GM12873 (cell line): ENCODE data around the gene TPO.
A peak's percentile ranks its signal among the peaks of the same experiment; 100 is the strongest.

Experiments
- TF ChIP-seq, protein P1 (sequence below): IDR thresholded peaks from 2 replicates; pipeline ENCODE4 v1.5.1; 2012; ENCODE audit warnings: low read depth, mild to moderate bottlenecking, moderate library complexity, low read length, control low read depth; ENCODE audit not compliant: insufficient read depth; ENCODE audit errors: missing control alignments

TPO gene

DNA sequence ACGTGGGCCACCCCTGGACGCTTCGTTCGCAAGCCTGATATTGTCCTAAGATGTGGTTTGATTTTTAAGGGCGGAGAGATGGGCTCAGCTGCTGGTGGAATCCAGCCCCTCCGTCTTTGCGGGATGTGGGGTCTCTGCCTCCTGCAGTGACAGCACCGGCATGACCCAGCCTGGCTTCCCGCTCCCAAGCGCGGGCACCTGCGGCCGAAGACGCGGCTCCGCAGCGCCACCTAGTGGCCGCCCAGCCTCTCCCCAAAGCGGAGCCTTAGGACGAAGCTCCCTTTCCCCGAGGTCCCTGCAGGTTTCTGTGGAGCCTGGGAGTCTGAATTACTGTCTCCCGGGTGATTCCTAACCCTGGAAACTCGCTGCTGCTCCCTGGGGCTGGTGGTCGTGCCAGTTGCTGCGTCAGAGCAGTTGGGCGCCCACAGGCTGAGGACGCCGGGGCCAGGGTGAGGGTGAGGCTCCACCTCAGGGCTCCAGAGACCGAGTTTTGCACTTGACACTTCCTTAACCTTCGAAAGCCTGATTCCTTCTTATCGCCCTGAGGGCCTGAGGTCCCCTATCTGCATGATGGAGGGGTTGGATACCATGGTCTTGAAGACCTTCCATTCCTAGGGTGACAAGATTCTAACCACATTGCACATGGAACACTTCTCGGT, 137.5 kb downstream of the TPO start:
- TF ChIP-seq, protein P1, sequence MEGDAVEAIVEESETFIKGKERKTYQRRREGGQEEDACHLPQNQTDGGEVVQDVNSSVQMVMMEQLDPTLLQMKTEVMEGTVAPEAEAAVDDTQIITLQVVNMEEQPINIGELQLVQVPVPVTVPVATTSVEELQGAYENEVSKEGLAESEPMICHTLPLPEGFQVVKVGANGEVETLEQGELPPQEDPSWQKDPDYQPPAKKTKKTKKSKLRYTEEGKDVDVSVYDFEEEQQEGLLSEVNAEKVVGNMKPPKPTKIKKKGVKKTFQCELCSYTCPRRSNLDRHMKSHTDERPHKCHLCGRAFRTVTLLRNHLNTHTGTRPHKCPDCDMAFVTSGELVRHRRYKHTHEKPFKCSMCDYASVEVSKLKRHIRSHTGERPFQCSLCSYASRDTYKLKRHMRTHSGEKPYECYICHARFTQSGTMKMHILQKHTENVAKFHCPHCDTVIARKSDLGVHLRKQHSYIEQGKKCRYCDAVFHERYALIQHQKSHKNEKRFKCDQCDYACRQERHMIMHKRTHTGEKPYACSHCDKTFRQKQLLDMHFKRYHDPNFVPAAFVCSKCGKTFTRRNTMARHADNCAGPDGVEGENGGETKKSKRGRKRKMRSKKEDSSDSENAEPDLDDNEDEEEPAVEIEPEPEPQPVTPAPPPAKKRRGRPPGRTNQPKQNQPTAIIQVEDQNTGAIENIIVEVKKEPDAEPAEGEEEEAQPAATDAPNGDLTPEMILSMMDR, result peak; percentile 91

DNA sequence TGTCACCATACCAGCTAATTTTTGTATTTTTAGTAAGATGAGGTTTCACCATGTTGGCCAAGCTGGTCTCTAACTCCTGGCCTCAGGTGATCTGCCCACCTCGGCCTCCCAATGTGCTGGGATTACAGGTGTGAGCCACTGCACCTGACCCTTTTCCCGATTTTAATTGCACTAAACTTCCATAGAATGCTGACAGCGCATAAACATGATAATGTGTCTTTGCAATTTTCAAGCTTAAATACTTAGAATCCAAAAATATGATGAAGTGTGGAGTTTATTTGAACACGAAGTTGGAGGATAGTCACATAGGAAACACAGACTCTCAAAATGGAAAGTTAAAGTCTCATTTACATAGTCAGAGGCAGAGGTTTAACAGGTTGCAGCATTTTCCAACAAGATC, 138.6 kb downstream of the TPO start:
- TF ChIP-seq, protein P1, result no peak

DNA sequence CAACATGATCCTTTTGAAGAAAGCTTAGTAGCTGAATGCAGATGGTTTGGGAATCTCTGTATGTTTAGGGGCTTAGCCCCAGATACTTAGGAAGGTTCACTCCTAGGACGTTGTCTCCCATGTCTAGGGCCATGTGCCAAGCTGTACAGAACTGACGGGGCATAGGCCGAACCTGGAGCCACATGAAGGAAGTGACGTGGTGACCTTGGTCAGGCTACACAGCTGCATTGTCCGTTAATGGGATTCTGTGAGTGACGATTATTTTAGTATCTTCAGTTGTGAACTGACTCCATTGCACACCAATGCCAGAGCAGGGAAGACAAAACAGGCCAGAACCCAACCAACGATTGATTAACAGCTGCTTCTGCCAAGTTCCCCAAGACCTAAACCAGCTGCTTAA, 139.3 kb downstream of the TPO start:
- TF ChIP-seq, protein P1, result no peak

DNA sequence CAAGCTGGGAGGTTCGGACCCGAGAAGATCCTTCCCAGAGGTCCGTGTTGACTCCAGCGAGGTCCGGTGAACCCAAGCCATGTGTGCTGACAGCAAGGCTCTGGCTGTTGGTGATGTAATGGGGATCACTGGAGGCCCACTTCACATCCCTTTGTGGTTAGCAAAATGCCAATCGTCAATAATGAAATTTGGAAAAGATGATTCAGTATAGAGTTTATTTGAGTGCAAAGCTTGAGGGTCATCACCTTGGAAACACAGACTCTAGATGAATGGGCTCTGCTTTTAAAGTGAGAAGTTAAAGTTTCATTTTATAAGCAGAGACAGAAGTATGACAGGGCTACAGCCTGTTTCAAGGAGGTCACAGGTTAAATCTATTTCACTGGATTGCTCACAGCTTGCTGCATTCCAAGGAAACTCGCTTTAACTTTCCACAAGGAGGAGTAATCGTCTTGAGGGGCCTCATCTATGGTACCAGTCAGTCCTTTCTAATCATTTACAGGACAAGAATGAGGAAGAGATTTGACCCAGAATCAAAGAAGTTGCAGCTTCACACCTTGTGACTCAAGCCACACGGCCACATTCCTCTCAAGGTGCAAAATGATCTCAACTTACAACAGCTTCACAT, 140.5 kb downstream of the TPO start:
- TF ChIP-seq, protein P1, result no peak

DNA sequence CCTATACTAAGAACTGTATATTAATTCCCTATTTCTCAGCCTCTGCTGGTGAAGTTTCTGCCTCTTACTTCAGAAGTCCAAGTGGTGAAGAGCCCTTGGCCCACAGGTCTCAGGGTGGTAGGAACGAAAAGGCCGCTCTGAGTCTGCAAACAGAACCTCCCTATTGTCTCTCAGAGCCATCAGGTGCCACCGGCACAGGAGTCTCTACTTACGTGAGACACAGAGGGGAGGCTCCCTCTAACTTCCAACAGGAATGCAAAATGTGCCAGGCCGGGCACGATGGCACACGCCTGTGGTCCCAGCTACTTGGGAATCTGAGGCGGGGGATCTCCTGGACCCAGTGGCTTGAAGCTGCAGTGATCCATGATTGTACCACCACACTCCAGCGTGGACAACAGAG, 143.0 kb downstream of the TPO start:
- TF ChIP-seq, protein P1, result no peak

DNA sequence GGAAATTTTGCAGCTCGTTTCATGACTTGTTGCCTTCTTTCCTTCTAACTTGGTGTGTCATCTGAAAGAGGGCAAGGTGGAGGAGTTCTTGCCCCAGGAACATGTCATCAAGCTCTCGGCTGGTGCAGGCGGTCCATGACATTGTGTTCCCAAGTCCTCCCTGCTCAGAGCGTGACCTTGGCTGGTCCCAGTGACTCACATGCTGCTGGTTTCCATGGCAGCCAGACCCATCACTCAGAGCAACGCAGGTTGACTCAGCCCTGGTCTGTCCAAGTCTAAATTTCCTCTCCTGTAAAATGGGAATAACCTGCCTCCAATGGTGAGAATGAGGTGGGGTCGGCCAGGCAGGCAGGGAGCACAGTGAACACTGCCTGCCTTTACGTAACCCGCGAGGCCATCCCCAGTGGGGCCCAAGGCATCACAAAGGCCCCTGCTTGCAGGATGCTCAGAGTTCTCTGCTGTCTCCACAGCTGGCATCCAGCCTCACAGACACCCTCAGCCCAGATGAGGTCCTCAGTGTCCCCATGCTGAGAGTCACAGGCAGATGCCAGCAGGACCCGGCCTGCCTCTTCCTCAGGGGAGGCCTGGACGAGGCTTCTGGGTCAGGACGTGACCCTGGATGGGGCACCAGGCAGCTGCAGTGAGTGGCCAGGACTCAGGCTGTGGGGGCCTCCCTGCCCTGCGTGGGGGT, 143.7 kb downstream of the TPO start:
- TF ChIP-seq, protein P1, result no peak

DNA sequence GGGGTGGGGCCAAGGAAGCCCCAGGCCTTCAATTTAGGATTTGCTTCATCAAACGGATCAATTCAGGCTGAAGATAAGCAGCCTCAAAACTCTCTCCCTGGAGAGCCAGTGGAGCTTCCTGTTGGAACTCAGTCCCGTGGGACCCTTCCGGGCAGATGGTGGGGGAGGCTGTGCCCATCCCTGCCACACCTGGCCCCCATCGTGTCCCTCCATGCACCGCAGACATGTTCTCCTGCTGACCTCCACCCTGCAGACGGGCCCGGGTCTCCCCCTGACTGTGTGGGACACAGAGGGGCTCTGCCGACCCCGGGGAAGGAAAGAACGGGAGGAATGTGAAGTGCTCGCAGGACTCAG, 144.2 kb downstream of the TPO start:
- TF ChIP-seq, protein P1, result no peak
